ENCODE results near the gene CNTNAP2. TPM values are rescaled to one million over a fixed set of nuclear protein-coding genes. Genes with fewer than 3 reads are reported as not detected.

Gene CNTNAP2
- total and polyA plus RNA-seq, 2 of the 8 experiments (the other 6 are each of a cell fraction or from before 2014, with no cell fraction given) = 27.9 to 71.0 TPM

- TF ChIP-seq CTBP2 (IDR thresholded peaks at IDR 0.05; ENCODE audit: borderline replicate concordance, insufficient read depth, insufficient read length, low read length) = no peak
- no peak for TF ChIP-seq CREB1 (IDR thresholded peaks at IDR 0.05)
- no peak for TF ChIP-seq HDAC6 (IDR thresholded peaks at IDR 0.05; ENCODE audit: low read depth, low read length)
- no peak for TF ChIP-seq RAD21 (IDR thresholded peaks at IDR 0.05 in 1 of 2, conservative IDR thresholded peaks at IDR 0.05 in 1 of 2; ENCODE audit: low read depth in 2 of 2, low read length in 2 of 2)
Measured at GRCh38 chr7:147896121-147896520, 1779.5 kb downstream of the CNTNAP2 start (continued).
